IPS DF 6.9 (cell line): ENCODE results near the gene TMEM52.
"Not testable (repeated sequence)": the region's sequence is repeated elsewhere in the genome, so short reads cannot be mapped to it uniquely, and the experiment has no call there.

Experiments
- DNase-seq: peaks from one replicate; pipeline ENCODE4 v3.0.0-alpha.2; 2013; ENCODE audit warnings: low read depth, low spot score
- H3K27ac ChIP-seq: one replicate; pipeline ENCODE4 v1.5.1; 2013; ENCODE audit warnings: low read length, control low read depth
- H3K27me3 ChIP-seq: 2 replicates; pipeline ENCODE4 v1.6.1; 2013; ENCODE audit warnings: mild to moderate bottlenecking, low read length; ENCODE audit not compliant: control insufficient read depth, insufficient read depth
- H3K36me3 ChIP-seq: 2 replicates; pipeline ENCODE4 v1.6.1; 2013; ENCODE audit warnings: low read length; ENCODE audit not compliant: control insufficient read depth, insufficient read depth
- H3K4me1 ChIP-seq: 2 replicates; pipeline ENCODE4 v1.6.1; 2013; ENCODE audit warnings: low read length; ENCODE audit not compliant: control insufficient read depth, insufficient read depth
- H3K4me3 ChIP-seq: 2 replicates; pipeline ENCODE4 v1.5.1; 2013; ENCODE audit warnings: mild to moderate bottlenecking, low read length
- H3K9me3 ChIP-seq: 2 replicates; pipeline ENCODE4 v1.6.1; 2013; ENCODE audit warnings: low read length, inconsistent platforms; ENCODE audit not compliant: control insufficient read depth, insufficient read depth
- WGBS: extraction: QIAGEN DNeasy Blood & Tissue Kit; methylation state at CpG from one replicate; pipeline ENCODE4 v1.1.7; 2013; ENCODE audit warnings: mixed read lengths, missing lambda C conversion rate; ENCODE audit not compliant: insufficient read length, insufficient coverage; 5-methylcytosine and 5-hydroxymethylcytosine counted together

The TMEM52 gene

GRCh38 chr1:1892763-1893120 lies 26.3 kb downstream of the TMEM52 start:
- no CpG with 5 or more reads among the region's 7 CpGs for WGBS
- Histone ChIP-seq H3K9me3 (no peaks in the 10 kb centered on the region), H3K27me3 (no peaks in the 10 kb centered on the region), H3K36me3 (no peaks in the 10 kb centered on the region), H3K27ac (no peak overlapping the region), H3K4me3 (no peak overlapping the region), H3K4me1 (peaks cover 13% of the 10 kb centered on the region)
- no peak for DNase-seq

DNA sequence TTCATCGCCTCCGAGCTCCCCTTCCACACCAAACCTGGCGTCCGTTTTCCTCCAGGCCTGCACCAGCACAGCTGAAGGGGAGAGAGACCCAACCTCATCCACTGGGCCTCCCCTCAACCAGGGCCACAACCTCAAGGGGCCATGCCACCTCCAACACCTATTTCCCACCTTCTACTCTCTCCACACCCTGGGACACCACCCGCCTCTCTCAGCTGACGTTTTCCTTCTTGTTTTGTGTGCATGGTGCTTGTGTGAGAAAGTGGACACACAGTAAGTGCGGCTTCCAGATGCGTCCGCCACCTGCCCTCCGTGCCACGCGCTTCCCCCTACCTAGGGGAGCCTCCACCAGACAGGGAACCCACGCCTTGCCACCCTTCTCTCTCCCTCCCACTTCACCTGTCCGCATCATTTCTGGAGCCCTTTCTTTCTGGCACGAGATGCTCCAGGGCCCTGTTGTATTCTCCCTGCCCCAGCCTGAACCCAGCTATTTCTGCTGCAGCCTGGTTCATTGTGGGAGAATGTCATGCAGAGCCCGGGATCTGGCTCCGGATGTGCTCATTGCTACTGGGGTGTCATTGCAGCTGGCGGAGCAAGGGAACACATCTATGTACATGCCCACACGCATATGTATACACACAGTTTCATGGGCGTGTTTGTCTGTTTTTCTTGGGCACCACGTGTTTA lies 26.9 kb downstream of the TMEM52 start:
- WGBS, result no CpG with 5 or more reads among the region's 21 CpGs
- H3K27me3 ChIP-seq, result no peaks in the 10 kb centered on the region
- H3K27ac ChIP-seq, result no peak overlapping the region
- no peaks in the 10 kb centered on the region for H3K9me3 ChIP-seq
- H3K4me1 ChIP-seq, result peaks cover 13% of the 10 kb centered on the region
- no peaks in the 10 kb centered on the region for H3K36me3 ChIP-seq
- DNase-seq, result no peak
- H3K4me3 ChIP-seq, result no peak overlapping the region; the same call in 1 of the 2 replicates

- no peaks in the 10 kb centered on the region for H3K36me3 ChIP-seq
- no CpG with 5 or more reads among the region's 59 CpGs for WGBS
- H3K4me1 ChIP-seq, result peaks cover 13% of the 10 kb centered on the region
- DNase-seq, result no peak
- peak overlapping the region; percentile 80; the same call in 1 of the 2 replicates for H3K4me3 ChIP-seq
- H3K27ac ChIP-seq, result no peak overlapping the region
- H3K9me3 ChIP-seq, result no peaks in the 10 kb centered on the region
- H3K27me3 ChIP-seq, result no peaks in the 10 kb centered on the region
Measured at GRCh38 chr1:1891349-1892078, 27.6 kb downstream of the TMEM52 start.

DNA sequence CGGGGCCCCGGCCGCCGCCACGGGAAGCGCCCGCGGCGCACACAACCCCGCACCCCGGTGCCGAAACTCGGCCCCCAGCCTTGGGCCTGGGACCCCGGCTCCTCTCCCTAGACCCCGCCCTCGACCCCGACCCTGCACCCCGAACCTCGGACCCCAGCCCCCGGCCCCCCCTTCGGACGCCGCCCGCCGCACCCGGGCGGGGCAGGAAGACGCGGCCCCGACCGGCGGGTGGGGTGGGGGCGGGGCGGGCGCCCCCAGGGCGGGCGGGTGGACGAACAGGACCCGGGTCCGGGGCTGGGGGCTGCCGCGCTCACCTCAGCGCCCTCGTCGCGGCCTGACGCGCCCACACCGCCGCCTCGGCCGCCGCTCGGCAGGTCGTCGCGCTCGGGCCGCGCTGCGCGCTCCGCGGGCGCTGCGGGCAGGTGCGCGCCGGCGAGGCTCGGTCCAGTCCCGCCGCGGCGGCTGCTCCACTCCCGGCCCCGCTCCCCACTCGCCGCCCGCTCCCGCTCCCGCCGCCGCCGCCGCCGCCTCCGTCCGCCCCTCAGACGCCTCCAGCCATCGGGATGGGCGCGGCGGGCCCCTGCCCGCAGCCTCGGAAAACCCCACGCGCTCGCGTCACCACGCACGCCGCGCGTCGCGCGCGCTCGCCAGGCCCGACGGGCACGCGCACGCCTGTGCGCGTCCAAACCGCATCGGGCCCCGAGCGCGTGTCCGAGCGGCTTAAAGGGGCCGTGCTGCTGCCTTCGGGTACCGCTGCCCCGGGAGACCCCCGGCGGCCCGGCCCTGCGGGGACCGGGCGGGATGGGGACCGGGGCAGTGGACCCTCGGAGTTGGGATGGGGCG lies 28.4 kb downstream of the TMEM52 start, which contains the start of gene GNB1:
Gene GNB1, minus strand, starts transcription at position 582 of the 843 bp plus-strand sequence. CDS start 65,634 bp downstream, outside the sequence.
- H3K4me1 ChIP-seq, result peaks cover 13% of the 10 kb centered on the region
- WGBS, result no CpG with 5 or more reads among the region's 137 CpGs

GRCh38 chr1:1889847-1890505 lies 29.1 kb downstream of the TMEM52 start:
- Histone ChIP-seq H3K36me3 (no peaks in the 10 kb centered on the region), H3K27ac (no peak overlapping the region), H3K9me3 (no peaks in the 10 kb centered on the region), H3K4me1 (peaks cover 10% of the 10 kb centered on the region), H3K27me3 (no peaks in the 10 kb centered on the region), H3K4me3 (peak overlapping the region; percentile 80)
- no peak for DNase-seq
- WGBS, result no CpG with 5 or more reads among the region's 88 CpGs

More for the DNA sequence above, 28.4 kb downstream of the TMEM52 start, which contains the start of gene GNB1:
- H3K36me3 ChIP-seq, result no peaks in the 10 kb centered on the region
- no peak within 1 kb of the TSS for H3K27ac ChIP-seq
- H3K4me3 ChIP-seq, result peak within 1 kb of the TSS; percentile 80
- DNase-seq, result no peak
- H3K27me3 ChIP-seq, result no peaks in the 10 kb centered on the region
- no peaks in the 10 kb centered on the region for H3K9me3 ChIP-seq

DNA sequence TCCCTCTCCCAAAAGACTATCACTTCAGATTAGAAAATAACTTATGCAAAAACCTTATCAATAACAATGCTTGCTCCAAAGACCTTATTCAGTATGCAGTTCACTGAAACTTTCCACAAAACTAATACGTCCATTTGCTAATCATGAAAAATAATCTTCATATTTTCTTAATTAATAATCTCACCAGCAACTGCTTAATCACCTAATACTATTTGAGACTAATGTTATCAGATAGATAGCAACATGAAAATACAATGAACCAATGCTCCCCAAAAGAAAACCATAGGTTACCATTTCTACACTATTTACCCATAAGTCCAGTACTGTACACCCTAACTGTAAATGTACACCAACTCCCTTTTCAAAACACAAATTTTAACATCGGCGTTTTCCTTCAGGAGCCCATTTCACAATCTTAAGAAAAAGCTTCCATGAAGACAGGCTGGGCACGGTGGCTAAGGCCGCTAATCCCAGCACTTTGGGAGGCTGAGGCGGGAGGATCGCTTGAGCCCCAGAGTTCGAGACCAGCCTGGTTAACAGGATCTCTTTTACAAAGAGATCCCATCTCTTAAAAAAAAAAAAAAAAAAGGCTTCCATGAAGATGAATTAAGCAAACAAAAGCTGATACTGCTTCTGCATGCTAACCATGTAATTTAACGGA lies 29.9 kb downstream of the TMEM52 start:
- Histone ChIP-seq H3K27ac (no peak overlapping the region), H3K4me3 (peak overlapping the region; percentile 80; the same call in 1 of the 2 replicates), H3K27me3 (no peaks in the 10 kb centered on the region), H3K36me3 (no peaks in the 10 kb centered on the region), H3K4me1 (peaks cover 5% of the 10 kb centered on the region), H3K9me3 (no peaks in the 10 kb centered on the region)
- no peak for DNase-seq
- WGBS, result 100% methylated on average over 3 of the region's 9 CpGs

GRCh38 chr1:1883890-1884289 lies 35.2 kb downstream of the TMEM52 start:
- H3K4me1 ChIP-seq, H3K27ac ChIP-seq: not testable (repeated sequence)

DNA sequence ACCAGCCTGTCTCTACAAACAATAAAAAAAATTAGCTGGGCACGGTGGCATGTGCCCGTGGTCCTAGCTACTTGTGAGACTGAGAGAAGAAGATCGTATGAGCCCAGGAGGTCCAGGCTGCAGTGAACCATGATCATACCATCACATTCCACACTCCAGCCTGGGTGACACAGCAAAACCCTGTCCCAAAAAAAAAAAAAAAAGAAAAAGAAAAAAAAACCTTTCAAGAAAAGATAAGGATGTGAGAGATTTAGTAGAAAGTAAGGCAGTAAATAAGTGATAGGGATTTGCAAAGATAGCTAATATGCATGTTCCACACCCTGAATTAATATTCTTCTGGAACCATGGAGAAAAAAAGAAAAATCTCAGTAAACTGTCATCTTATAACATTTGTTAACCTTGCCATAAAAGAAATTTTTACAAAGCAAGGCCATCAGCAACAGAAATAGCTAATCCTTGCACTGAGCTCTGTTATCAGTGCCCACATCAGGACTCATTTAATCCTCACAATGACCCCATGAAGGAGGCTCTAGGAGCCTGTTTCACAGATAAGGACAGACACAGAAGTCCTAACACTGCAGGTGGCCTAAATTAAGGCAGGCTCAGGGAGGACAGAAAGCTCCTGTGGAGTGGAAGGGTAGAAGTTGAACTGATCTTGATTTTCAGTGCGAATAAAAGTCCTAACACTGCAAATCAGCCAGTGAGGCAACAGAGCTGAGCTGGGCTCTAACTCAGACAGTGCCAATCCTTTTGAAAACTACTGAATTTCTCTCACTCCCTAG lies 35.8 kb downstream of the TMEM52 start:
- no peak for DNase-seq
- Histone ChIP-seq H3K9me3 (no peaks in the 10 kb centered on the region), H3K27me3 (no peaks in the 10 kb centered on the region), H3K27ac (no peak overlapping the region), H3K36me3 (no peaks in the 10 kb centered on the region), H3K4me3 (no peak overlapping the region), H3K4me1 (peaks cover 5% of the 10 kb centered on the region)
- WGBS, result no CpG with 5 or more reads among the region's 4 CpGs

More at GRCh38 chr1:1883890-1884289, 35.2 kb downstream of the TMEM52 start:
- no CpG with 5 or more reads among the region's 11 CpGs for WGBS
- H3K36me3 ChIP-seq, H3K4me3 ChIP-seq, H3K9me3 ChIP-seq, DNase-seq, H3K27me3 ChIP-seq: not testable (repeated sequence)

- no CpG with 5 or more reads among the region's 6 CpGs for WGBS
Measured at GRCh38 chr1:1881727-1882126, 37.4 kb downstream of the TMEM52 start.

More at GRCh38 chr1:1881727-1882126, 37.4 kb downstream of the TMEM52 start:
- Histone ChIP-seq H3K27ac (no peak overlapping the region), H3K4me1 (peaks cover 5% of the 10 kb centered on the region), H3K9me3 (no peaks in the 10 kb centered on the region), H3K4me3 (no peak overlapping the region), H3K27me3 (no peaks in the 10 kb centered on the region), H3K36me3 (0 out of 2 replicates have a peak, but pooled peaks cover 2% of the 10 kb centered on the region)
- no peak for DNase-seq
